SJSA1 (cell line): ENCODE measurements around the gene CABLES2. TPM values are rescaled to one million over a fixed set of nuclear protein-coding genes. Genes with fewer than 3 reads are reported as not detected.

Source experiments
- total RNA-seq: library from RNA; depleted of rRNA; stranded (reverse); fragments of >200 nt; shearing (Covaris generic); gene quantifications from 2 replicates; pipeline ENCODE4 v1.2.3, GENCODE V29; 2014; rRNA removed

CABLES2 gene
- total RNA-seq, 1 experiment from 2014 or later: 6.9 TPM

Other genes starting within 250 kb of the CABLES2 start
- 23.9 and 31.4 TPM in 2 replicates for gene MTG2, start 224.3 kb downstream of the CABLES2 start, total RNA-seq
- not detected in 2 replicates for gene HRH3, start 187.0 kb downstream of the CABLES2 start, total RNA-seq
- 10.5 and 14.9 TPM in 2 replicates for gene OSBPL2, start 168.8 kb downstream of the CABLES2 start, total RNA-seq
- 279 and 361 TPM in 2 replicates for gene ADRM1, start 104.3 kb downstream of the CABLES2 start, total RNA-seq
- gene LAMA5, start 40.0 kb downstream of the CABLES2 start, total RNA-seq: 3.2 and 3.6 TPM in 2 replicates
- gene RPS21, start 20.2 kb downstream of the CABLES2 start, total RNA-seq: 1,057 and 1,367 TPM in 2 replicates
- not detected in 2 replicates for gene RBBP8NL, start 20.3 kb upstream of the CABLES2 start, total RNA-seq
- not detected in 2 replicates for gene GATA5, start 68.7 kb upstream of the CABLES2 start, total RNA-seq
- gene SLCO4A1, start 235.2 kb upstream of the CABLES2 start, total RNA-seq: 6.0 and 13.3 TPM in 2 replicates